Measurements from ENCODE around the gene CTIF.

CTIF gene

GRCh38 chr18:48599391-48599790 is 60.6 kb downstream of the CTIF start:
- no peak for DNase-seq (ENCODE audit: low read depth in 2 of 2, low spot score in 1 of 2)

- DNase-seq (ENCODE audit: low read depth in 2 of 2, low spot score in 1 of 2): no peak
Observed at GRCh38 chr18:48600046-48600445, 61.2 kb downstream of the CTIF start.

- no peak for DNase-seq (ENCODE audit: low read depth in 2 of 2, low spot score in 1 of 2)
Observed at GRCh38 chr18:48600456-48601090, 61.7 kb downstream of the CTIF start.

- no peak for DNase-seq (ENCODE audit: low read depth in 2 of 2, low spot score in 1 of 2)
Observed at GRCh38 chr18:48601343-48601742, 62.5 kb downstream of the CTIF start.

GRCh38 chr18:48602759-48603390 is 64.0 kb downstream of the CTIF start:
- DNase-seq (ENCODE audit: low read depth in 2 of 2, low spot score in 1 of 2): no peak

- no peak for DNase-seq (ENCODE audit: low read depth in 2 of 2, low spot score in 1 of 2)
Observed at GRCh38 chr18:48605408-48605845, 66.6 kb downstream of the CTIF start.

- DNase-seq (ENCODE audit: low read depth in 2 of 2, low spot score in 1 of 2): no peak
Observed at GRCh38 chr18:48607056-48607984, 68.5 kb downstream of the CTIF start.

- no peak for DNase-seq (ENCODE audit: low read depth in 2 of 2, low spot score in 1 of 2)
Observed at GRCh38 chr18:48608581-48608980, 69.8 kb downstream of the CTIF start.

GRCh38 chr18:48609114-48609513 is 70.3 kb downstream of the CTIF start:
- DNase-seq (ENCODE audit: low read depth in 2 of 2, low spot score in 1 of 2): no peak

- no peak for DNase-seq (ENCODE audit: low read depth in 2 of 2, low spot score in 1 of 2)
Observed at GRCh38 chr18:48609820-48610815, 71.3 kb downstream of the CTIF start.

GRCh38 chr18:48611203-48611602 is 72.4 kb downstream of the CTIF start:
- DNase-seq (ENCODE audit: low read depth in 2 of 2, low spot score in 1 of 2): no peak

- no peak for DNase-seq (ENCODE audit: low read depth in 2 of 2, low spot score in 1 of 2)
Observed at GRCh38 chr18:48611785-48612480, 73.1 kb downstream of the CTIF start.

- no peak for DNase-seq (ENCODE audit: low read depth in 2 of 2, low spot score in 1 of 2)
Observed at GRCh38 chr18:48612511-48612910, 73.7 kb downstream of the CTIF start.

- no peak for DNase-seq (ENCODE audit: low read depth in 2 of 2, low spot score in 1 of 2)
Observed at GRCh38 chr18:48612917-48613316, 74.1 kb downstream of the CTIF start.

- no peak for DNase-seq (ENCODE audit: low read depth in 2 of 2, low spot score in 1 of 2)
Observed at GRCh38 chr18:48613589-48614404, 75.0 kb downstream of the CTIF start.

GRCh38 chr18:48615566-48616401 is 77.0 kb downstream of the CTIF start:
- DNase-seq (ENCODE audit: low read depth in 2 of 2, low spot score in 1 of 2): no peak

- DNase-seq (ENCODE audit: low read depth in 2 of 2, low spot score in 1 of 2): no peak
Observed at GRCh38 chr18:48616484-48617255, 77.8 kb downstream of the CTIF start.

Data from stimulated activated CD8-positive, alpha-beta memory T cell treated with anti-CD3 and anti-CD28 coated beads, Interleukin-4, amount 100 ng/mL, for 1 hour (primary cell).